EL (cell line): ENCODE results near the gene CCL24.
"Not testable (repeated sequence)": the region's sequence is repeated elsewhere in the genome, so short reads cannot be mapped to it uniquely, and the experiment has no call there.

Experiments used
- DNase-seq: peaks from one replicate; pipeline ENCODE4 v3.0.0-alpha.2; 2016

The CCL24 gene, protein sequence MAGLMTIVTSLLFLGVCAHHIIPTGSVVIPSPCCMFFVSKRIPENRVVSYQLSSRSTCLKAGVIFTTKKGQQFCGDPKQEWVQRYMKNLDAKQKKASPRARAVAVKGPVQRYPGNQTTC

DNA sequence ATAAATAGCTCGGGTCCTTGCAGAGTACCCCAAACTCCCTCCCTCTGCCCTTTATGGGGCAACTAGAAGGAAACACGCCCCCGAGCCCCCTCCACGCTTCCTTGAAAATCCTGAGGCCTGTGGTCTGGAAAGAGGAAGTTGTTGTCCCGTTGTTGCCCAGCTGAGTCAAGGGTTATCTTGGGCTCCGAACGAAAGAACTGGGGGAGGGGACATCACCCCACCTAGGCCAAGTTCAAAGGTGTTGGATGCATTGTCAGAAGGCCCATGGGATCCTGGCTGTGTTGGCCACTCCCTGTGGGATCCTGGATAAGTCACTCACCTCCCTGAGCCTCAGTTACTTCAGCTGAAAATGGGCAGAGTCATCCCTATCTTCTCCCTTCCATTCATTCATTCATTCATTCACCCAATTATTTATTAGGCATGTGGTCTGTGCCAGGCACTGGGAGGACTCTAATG, at the start of gene CCL24:
TSS of gene CCL24 (minus strand) at position 26 of the 456 bp plus-strand sequence. CDS start 91 bp downstream, outside the sequence.
- no peak for DNase-seq

DNA sequence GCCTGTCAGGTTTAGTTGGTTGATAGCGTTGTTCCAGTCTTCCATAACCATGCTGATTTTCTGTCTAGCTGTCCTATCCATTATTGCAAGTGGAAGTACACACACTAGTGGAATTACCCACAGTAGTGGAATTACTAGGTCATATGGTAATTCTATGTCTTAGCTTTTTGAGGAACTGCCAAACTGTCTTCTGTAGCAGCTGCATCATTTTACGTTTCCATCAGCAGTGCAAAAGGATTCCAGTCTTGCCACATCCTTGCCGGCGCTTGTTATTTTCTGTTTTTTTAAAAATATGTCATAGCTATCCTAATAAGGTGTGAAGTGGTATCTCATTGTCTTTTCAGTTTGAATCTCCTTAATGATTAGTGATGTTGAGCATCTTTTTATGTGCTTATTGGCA, 48.0 kb upstream of the CCL24 start:
- DNase-seq, result no peak

DNA sequence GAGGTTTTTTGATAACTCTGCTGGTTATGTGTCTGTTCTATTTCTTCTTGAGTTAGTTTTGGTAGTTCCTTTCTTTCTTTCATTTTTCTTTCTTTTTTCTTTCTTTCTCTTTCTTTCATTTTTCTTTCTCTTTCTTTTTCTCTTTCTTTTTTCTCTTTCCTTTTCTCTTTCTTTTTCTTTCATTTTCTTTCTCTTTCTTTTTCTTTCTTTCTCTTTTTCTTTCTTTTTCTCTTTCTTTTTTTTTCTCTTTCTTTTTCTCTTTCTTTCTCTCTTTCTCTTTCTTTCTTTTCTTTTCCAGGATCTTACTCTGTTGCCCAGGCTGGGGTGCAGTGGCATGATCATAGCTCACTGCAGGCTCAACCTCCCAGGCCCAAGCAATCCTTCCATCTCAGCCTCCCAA, 44.8 kb upstream of the CCL24 start:
- DNase-seq, result no peak

DNA sequence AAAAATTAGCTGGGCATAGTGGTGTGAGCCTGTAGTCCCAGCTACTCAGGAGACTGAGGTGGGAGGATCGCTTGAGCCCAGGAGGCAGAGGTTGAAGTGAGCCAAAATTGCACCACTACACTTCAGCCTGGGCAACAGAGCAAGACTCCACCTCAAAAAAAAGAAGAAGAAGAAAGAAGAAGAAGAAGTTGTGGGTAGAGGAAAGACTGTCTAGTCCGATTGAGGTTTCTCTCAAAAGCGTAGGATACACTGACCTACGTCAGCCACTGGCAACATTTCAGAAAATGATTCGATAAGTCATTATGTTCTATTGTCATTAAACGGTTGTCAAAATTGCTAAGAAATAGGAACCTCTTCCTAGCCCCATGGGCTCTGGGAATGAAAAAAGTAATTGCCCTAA, 42.9 kb upstream of the CCL24 start:
- DNase-seq, result no peak

DNA sequence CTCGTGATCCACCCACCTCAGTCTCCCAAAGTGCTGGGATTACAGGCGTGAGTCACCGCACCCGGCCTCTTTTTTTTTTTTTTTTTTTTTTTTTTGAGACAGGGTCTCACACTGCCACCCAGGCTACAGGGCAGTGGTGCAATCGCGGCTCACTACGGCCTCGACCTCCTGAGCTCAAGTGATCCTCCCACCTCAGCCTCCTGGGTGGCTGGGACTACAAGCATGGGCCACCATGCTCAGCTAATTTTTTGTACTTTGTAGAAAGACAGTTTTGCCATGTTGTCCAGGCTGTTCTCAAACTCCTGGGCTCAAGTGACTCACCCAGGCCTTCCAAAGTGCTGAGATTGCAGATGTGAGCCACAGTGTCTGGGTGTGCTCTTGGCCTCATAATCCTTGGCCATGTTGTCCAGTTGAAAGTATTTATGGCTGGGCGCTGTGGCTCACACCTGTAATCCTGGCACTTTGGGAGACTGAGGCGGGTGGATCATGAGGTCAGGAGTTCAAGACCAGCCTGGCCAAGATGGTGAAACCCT, 41.3 kb upstream of the CCL24 start:
- peak; percentile 6 for DNase-seq

DNA sequence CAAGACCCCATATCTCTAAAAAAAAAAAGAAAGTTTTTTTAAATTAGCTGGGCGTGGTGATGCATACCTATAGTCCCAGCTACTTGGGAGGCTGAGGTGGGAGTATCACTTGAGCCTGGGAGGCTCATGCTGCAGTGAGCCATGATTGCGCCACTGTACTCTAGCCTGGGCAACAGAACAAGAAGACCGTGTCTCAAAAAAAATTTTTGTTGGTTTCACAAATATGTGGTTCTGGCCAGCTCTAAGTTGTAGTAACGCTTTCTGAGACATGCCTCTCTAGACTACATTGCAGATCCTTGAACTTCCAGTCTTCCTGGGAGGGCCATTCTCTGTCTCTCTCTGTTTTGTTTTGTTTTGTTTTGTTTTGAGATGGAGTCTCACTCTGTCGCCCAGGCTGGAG, 40.6 kb upstream of the CCL24 start:
- DNase-seq, result peak; percentile 13

DNA sequence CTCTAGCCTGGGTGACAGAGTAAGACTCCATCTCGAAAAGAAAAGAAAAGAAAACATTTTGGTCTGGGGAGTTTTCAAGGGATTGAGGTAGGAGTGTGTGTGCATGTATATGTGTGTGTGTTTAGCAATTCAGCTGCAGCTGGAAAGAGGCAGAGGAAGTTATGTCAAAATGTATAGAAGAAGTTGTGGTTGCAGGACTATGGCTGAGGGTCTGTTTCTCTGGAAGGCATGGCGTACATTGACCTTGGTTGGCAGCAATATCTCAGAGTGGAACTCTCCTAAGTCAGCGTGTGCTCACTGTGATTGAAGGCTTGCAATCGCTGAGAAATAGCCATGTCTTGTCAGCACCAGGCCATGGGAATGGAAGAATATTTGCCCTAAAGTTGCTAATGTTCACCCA, 36.6 kb upstream of the CCL24 start:
- no peak for DNase-seq

DNA sequence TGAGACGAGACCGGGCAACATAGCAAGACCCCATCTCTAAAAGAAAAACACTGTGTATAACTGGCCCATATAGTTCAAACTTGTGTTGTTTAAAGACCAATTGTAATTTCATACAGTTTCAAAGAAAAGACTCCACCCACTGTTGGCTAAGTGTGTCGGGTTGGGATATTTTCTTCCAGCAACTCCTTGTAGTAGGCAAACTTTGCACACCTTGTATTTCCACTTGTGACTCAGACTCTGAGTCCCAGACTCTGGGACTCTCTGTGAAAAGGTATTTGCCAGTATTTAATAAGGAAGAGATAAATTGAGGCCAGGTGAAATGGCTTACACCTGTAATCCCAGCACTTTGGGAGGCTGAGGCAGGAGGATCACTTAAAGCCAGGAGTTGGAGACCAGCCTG, 36.0 kb upstream of the CCL24 start:
- DNase-seq, result no peak

DNA sequence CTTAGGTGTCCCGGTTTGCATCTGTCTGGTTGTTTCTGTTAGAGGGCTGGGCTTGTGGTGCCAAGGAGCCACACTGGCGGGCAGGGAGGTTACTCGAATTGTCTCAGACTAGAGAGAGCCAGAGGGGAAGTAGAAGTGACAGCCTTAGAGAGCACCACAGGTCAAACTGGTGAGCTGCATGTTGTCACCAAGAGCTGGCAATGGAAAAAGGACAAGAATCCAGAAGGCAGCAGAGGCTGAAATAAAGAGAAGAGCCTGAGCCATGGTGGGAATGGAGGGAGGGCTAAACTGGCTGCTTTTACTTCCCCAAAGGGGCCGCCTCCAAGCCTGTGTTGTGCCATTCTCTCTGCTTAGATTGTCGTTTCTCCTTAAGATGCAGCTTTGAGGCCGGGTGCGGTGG, 34.1 kb upstream of the CCL24 start:
- DNase-seq, result no peak

DNA sequence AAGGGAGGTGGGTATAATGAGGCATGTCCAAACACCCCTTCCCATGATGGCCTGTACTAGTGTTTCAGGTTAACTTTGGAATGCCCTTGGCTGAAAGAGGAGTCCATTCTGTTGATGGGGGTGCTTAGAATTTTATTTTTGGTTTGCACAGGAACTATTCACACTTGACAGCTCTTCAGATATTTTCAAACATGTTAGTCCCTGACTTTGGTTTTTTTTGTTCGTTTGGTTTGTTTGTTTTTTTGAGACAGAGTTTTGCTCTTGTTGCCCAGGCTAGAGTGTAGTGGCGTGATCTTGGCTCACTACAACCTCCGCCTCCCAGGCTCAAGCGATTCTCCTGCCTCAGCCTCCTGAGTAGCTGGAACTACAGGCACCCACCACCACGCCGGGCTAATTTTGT, 31.5 kb upstream of the CCL24 start:
- DNase-seq, result not testable (repeated sequence)

DNA sequence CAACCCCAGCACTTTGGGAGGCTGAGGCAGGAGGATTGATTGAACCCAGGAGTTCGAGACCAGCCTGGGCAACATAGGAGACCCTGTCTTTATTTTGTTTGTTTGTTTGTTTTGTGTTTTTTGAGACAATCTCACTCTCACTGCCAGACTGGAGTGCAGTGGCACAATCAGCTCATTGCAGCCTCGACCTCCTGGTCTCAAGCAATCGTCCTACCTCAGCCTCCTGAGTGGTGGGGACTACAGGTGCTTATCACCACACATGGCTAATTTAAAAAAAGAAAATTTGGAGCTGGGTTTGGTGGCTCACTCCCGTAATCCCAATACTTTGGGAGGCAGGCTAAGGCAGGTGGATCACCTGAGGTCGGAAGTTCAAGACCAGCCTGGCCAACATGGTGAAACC, 30.6 kb upstream of the CCL24 start:
- DNase-seq, result no peak

DNA sequence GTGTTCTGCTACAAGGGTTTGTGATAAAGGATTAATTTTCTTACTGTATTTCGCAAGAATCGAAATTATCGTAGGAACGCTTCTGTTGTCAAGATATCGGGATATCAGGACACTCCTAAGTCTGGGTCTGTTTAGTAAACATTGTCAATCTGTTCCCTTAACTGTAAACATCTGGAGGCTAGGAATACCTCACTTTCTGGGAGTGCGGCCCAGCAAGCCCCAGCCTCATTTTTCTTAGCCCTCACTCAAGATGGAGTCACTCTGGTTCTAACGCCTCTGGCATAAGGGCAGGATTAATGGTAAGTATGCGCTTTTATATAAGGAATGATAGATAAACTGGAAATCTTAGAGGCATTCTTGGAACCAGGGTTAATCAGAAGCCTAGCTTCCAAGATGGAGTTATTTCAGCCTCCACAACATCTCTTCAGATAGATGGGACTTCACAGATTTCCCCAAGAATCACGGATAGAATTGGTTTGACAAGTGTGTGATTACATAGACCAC, 30.1 kb upstream of the CCL24 start:
- no peak for DNase-seq

DNA sequence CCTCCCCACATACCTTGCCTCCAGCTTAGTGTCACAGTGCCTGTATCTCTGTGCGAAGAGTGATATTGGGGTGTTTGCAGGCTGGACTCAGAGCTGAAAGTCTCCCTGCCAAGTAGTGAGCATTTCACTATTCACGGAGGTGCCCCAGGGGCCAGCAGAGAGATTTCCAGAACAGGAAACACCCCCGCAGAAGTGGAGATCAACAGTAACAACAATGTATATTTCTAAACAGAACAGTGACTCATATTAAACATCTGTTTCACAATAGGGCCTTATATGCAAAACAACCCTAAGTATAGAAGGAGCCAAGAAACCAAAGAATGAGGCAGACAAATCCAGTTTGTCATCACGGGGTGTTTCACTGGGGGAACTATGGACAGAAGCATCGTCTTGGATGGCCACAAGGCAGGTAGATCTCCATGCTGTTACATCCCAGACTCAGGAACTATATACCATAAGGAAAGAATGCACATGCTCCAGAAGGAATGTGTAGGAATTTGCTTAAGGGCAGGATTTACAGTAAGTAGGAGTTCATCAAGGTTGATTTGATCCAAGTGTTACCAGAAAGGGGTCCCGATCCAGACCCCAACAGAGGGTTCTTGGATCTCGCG, 29.3 kb upstream of the CCL24 start:
- DNase-seq, result peak; percentile 87

DNA sequence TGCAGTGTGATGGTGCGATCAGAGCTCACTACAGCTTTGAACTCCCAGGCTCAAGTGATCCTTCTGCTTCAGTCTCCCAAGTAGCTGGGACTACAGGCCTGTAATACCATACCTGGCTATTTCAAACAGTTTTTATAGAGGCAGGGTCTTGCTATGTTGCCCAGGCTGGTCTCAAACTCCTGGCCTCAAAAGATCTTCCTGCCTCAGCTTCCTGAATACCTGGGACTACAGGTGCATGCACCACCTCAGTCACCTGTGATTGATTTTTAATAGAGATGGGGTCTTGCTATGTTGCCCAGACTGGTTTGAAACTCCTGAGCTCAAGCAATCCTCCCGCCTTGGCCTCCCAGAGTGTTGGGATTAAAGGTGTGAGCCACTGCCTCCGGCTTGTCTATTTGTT, 26.4 kb upstream of the CCL24 start:
- no peak for DNase-seq

DNA sequence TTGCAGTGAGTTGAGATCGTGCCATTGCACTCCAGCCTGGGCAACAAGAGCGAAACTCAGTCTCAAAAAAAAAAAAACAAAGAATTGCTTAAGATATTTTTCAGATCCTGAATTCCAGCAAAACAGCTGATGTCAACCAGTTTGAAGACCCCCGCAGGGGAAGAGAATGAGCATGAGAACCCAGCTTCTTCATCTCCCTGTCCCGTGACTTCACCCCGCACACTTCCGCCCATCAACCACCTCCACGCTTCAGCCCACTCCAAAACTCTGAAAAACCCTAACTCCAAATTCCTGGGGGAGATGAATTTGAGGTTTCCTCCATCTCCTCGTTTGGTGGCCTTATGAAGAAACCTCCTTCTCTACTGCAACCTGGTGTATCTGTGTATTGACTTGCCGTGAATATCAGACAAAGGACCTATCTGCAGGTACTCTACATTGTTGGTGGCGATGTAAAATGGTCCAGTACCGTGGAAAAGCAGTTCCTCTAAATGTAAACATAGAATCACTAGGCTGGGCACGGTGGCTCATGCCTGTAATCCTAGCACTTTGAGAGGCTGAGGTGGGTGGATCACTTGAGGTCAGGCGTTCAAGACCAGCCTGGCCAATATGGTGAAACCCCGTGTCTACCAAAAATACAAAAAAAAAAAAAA, 24.8 kb upstream of the CCL24 start:
- not testable (repeated sequence) for DNase-seq

DNA sequence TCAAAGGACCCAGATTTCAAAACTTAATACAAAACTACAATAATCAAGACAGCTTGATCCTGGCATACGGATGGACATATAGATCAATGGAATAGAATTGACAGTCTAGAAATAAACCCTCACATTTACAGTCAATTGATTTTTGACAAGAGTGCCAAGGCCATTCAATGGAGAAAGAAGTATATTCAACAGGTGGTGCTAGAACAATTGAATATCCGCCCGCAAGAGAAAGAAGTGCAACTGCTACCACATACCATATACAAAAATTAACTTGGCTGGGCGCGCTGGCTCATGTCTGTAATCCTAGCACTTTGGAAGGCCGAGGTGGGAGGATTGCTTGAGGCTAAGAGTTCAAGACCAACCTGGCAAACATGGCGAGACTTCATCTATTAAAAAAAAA, 23.2 kb upstream of the CCL24 start:
- DNase-seq, result no peak

DNA sequence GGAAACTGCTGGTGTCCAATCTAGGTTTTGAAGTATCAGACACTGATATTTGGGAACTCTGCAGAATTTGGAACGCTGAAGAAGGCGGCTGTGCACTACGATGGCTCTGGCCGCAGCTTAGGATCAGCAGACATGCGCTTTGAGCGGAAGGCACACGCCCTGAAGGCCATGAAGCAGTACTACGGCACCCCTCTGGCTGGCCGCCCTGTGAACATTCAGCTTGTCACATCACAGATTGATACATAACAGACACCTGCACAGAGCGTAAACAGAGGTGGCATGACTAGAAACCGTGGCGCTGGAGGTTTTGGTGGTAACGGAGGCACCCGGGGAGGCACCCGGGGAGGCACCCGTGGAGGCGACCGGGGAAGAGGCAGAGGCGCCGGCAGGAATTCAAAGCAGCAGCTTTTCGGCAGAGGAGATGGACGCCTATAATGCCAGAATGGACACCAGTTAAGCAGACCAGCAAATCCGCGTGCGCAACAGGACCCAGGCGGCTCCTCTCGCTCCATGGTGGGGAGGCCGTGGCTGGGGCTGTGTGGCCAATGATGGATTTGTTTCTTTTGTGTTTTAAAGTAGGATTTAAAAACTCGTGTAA, 22.2 kb upstream of the CCL24 start:
- DNase-seq, result no peak

DNA sequence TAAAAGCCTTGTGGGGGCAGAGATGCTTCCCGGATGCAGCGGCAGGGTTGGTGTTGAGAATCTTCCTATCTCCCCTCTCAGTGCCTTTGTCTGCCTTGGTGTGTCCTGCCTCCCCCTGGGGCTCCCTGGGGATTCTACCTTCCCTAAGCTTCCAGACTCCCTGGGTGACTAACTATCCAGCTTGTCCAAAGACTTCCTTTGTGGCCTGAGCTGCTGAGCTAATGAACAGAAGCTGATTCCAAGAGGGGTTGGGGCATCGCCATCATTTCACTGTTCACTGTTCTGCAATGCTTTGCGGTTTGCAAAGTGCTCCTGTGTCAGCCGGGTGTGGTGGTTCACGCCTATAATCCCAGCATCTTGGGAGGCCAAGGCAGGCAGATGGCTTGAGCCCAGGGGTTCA, 20.1 kb upstream of the CCL24 start:
- DNase-seq, result not testable (repeated sequence)

DNA sequence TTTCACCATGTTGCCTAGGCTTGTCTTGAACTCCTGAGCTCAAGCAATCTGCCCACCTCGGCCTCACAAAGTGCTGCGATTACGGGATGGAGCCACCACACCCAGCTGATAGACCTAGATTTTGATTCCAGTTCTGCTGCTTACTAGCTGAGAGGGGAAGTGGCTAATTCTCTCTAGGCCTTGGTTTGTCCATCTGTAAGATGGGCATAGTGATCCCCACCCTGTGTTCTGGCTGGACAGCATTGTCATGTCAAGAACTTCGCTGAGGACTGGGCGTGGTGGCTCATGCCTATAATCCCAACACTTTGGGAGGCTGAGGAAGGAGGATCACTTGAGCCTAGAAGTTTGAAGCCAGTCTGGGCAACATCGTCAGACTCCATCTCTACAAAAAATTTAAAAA, 17.4 kb upstream of the CCL24 start:
- DNase-seq, result no peak

DNA sequence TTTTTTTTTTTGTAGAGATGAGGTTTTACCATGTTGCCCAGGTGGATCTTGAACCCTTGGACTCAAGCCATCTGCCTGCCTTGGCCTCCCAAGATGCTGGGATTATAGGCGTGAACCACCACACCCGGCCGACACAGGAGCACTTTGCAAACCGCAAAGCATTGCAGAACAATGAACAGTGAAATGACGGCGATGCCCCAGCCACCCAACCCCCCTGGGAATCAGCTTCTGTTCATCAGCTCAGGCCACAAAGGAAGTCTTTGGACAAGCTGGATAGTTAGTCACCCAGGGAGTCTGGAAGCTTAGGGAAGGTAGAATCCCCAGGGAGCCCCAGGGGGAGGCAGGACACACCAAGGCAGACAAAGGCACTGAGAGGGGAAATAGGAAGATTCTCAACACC, 16.1 kb upstream of the CCL24 start:
- DNase-seq, result peak; percentile 45

DNA sequence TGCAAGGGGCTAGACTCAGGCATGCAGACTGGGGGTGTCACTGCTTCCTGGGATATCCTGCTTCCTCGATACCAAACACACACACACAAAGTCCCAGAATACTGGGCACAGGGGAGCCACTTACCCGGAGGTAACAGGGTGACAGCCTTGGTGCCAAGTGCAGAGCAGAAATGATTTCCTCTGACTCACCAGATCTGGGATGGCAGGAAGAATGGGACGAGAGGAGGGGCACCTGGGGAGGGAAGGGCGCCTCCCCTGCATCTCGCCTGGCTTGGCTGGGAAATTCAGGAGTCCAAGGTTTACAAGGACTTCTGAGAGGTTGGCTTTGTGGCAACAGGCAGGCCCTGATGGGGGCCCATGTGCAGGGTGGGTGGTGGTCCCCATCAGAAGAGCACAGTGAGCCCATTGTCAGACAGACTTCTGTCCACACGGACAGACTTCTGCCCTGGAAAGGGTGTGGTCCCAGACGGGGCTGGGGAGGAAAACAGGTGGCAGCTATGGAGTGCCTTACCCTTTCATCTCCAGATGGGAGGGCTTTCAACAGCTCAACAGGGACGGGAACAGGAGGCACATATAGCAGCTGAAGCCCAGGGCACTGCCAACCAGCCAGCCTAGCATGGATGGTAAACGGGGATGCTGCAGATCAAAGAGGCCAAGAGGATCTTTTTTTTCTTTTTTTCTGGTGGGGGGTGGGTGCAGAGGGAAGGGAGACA, 9.7 kb upstream of the CCL24 start:
- DNase-seq, result no peak

DNA sequence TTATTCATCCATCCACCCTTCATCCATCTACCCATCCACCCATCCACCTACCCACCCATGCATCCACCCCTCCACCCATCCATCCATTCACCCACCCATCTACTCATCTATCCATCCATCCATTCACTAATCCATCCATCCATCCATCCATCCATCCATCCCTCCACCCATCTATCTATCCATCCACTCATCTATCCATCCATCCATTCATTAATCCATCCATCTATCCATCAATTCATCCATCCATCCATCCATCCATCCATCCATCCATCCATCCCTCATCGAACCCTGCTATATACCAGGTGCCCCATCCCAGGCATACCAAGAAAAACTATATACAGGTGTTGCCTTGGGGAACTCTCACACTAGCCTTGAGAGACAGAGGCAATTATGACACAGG, 7.1 kb upstream of the CCL24 start:
- DNase-seq, result no peak

DNA sequence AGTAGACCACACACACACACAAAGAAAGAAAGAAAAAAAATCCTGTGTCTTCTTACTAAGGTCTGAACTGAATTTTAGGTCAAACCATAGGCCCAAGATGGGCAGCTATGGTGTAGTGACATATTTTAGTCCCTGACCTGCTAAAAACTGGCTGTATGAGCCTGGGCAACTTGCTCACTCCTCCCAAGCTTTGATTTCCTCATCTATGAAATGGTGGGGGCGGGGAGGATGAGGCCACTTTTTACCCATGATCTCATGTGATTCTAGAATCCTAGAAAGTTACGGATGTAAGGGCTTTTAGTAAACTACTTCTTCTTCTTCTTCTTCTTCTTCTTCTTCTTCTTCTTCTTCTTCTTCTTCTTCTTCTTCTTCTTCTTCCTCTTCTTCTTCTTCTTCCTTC, 6.1 kb upstream of the CCL24 start:
- DNase-seq, result no peak
